Astrocyte of the spinal cord (primary cell): ENCODE data around the gene LUZP2.

Experiments
- DNase-seq: peaks from one replicate; pipeline ENCODE4 v3.0.0; 2011; ENCODE audit warnings: low read depth, low spot score
- H3K4me3 ChIP-seq: 2 replicates; pipeline ENCODE4 v1.5.1; 2011; ENCODE audit warnings: low read depth, mild to moderate bottlenecking, low read length, moderate library complexity
- CTCF ChIP-seq: IDR thresholded peaks from 2 replicates; pipeline ENCODE4 v1.5.1; 2012; ENCODE audit warnings: low read depth, mild to moderate bottlenecking, low read length, inconsistent platforms
- in situ Hi-C: cut with HindIII; loops from 2 replicates; pipeline ENCODE4 v1.10.0; 2017; ENCODE audit warnings: low sequenced_read_pairs

Gene LUZP2

DNA sequence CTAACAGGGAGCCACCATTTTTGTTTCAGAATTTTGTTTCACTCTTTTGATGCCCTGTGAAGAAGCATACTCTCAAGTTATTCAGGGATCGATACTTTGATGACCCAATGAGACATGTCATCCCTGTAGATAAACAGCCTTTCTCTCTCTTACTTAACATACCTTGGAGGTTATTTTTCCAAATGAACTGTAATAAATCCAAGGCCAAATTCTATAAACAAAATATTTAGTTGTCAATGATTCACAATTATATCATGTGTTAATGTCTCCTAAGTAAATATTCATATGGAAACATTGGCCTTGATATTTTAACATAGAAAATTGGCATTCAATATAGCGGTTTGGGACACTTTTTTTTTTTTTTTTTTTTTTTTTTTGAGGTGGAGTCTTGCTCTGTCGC is 97.5 kb downstream of the LUZP2 start:
- H3K4me3 ChIP-seq: no peak overlapping the region
- in situ Hi-C loops: no loop called here
- no peak for TF ChIP-seq CTCF
- no peak for DNase-seq

GRCh38 chr11:24598641-24599040 is 101.8 kb downstream of the LUZP2 start:
- no peak for DNase-seq
- no peak overlapping the region for H3K4me3 ChIP-seq
- TF ChIP-seq CTCF: no peak
- in situ Hi-C loops: no loop called here

GRCh38 chr11:24609192-24610119 is 112.6 kb downstream of the LUZP2 start:
- no peak for TF ChIP-seq CTCF
- no peak for DNase-seq
- in situ Hi-C loops: no loop called here
- no peak overlapping the region for H3K4me3 ChIP-seq

GRCh38 chr11:24615451-24616160 is 118.8 kb downstream of the LUZP2 start:
- no peak overlapping the region for H3K4me3 ChIP-seq
- TF ChIP-seq CTCF: no peak
- DNase-seq: no peak
- in situ Hi-C loops: no loop called here

GRCh38 chr11:24617856-24618255 is 121.0 kb downstream of the LUZP2 start:
- no peak for DNase-seq
- in situ Hi-C loops: no loop called here

DNA sequence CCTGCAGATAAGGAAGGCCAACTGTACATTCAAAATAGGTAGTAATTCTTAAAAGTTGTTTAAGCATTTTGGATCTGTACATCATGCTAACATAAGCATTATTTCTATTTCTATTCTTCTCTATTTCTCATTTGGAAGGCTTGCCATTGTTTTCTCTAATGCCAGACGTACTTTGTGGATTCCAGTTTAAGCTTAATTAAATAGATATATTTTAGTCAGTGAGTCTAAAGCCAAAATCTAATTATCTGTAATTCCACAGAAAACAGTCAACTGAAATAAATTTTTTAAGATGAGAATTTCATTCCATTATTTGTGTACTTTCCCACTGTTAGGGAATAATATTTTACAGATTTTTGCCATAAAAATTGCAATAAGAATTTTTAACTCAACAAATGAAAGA is 123.0 kb downstream of the LUZP2 start:
- no peak for DNase-seq
- in situ Hi-C loops: no loop called here
- no peak for TF ChIP-seq CTCF
- no peak overlapping the region for H3K4me3 ChIP-seq

More at GRCh38 chr11:24617856-24618255, 121.0 kb downstream of the LUZP2 start:
- no peak for TF ChIP-seq CTCF
- H3K4me3 ChIP-seq: no peak overlapping the region
